IMR-90 (cell line): Measurements from ENCODE around the gene MFSD2A. TPM values are rescaled to one million over a fixed set of nuclear protein-coding genes. Genes with fewer than 3 reads are reported as not detected.

Source experiments
- ATAC-seq: fragments of 200-7000 bp; cut with Tn5 transposase; 2 replicates; pipeline ENCODE4 v1.9.1; 2020; ENCODE audit warnings: low read depth, mild to moderate bottlenecking, moderate library complexity
- BruUV-seq: library from RNA; stranded (reverse); fragments of 400-500 nt; replicated peaks from 2 replicates; lab custom pipeline; 2021; lab: Mats Ljungman, UMichigan
- CTCF ChIA-PET: fragments of 300-600 bp; formaldehyde crosslinking; extraction: SDS; loops from one replicate; lab custom pipeline; 2021; ENCODE audit warnings: antibody characterized with exemption; lab: Yijun Ruan, JAX
- POLR2A ChIA-PET: fragments of 300-600 bp; sonication (Branson Sonifier 250); formaldehyde crosslinking; loops from one replicate; lab custom pipeline; 2022; ENCODE audit warnings: antibody characterized with exemption; ENCODE audit not compliant: unreplicated experiment; lab: Charles Lee
- DNase-seq: peaks from one replicate; pipeline ENCODE4 v3.0.0; 2013
- H2AFZ ChIP-seq: replicated peaks from 2 replicates; pipeline ENCODE3; 2013; ENCODE audit warnings: low read length, mild to moderate bottlenecking; ENCODE audit not compliant: poor library complexity
- H2AK5ac ChIP-seq: 2 replicates; pipeline ENCODE4 v1.6.1; 2013; ENCODE audit warnings: low read depth, low read length, inconsistent platforms
- H2AK9ac ChIP-seq: replicated peaks from 2 replicates; pipeline ENCODE3; 2013; ENCODE audit warnings: mild to moderate bottlenecking, low read depth, low read length, moderate library complexity; ENCODE audit not compliant: poor library complexity
- H2BK120ac ChIP-seq: 2 replicates; pipeline ENCODE4 v1.6.1; 2013; ENCODE audit warnings: low read depth, low read length, inconsistent platforms
- H2BK15ac ChIP-seq: 3 replicates; pipeline ENCODE4 v1.6.1; 2013; ENCODE audit warnings: low read depth, low read length, inconsistent platforms
- H2BK20ac ChIP-seq: 2 replicates; pipeline ENCODE4 v1.6.1; 2013; ENCODE audit warnings: low read depth, mild to moderate bottlenecking, inconsistent platforms, low read length, moderate library complexity
- H2BK5ac ChIP-seq: 2 replicates; pipeline ENCODE4 v1.6.1; 2013; ENCODE audit warnings: mild to moderate bottlenecking, low read depth, low read length, inconsistent platforms; ENCODE audit not compliant: poor library complexity, severe bottlenecking
- H3K14ac ChIP-seq: replicated peaks from 2 replicates; pipeline ENCODE4 v1.6.1; 2013; ENCODE audit warnings: low read depth, low read length, inconsistent platforms
- H3K18ac ChIP-seq: 2 replicates; pipeline ENCODE4 v1.6.1; 2013; ENCODE audit warnings: low read depth, low read length, control low read depth
- H3K23ac ChIP-seq: 2 replicates; pipeline ENCODE4 v1.6.1; 2013; ENCODE audit warnings: low read depth, low read length, inconsistent platforms
- H3K27ac ChIP-seq: 2 replicates; pipeline ENCODE4 v1.5.1; 2013; ENCODE audit warnings: mild to moderate bottlenecking, control low read depth, low read length; ENCODE audit not compliant: insufficient read depth
- H3K27me3 ChIP-seq: 2 replicates; pipeline ENCODE4 v1.6.1; 2013; ENCODE audit warnings: low read length; ENCODE audit not compliant: control insufficient read depth, insufficient read depth
- H3K36me3 ChIP-seq: 2 replicates; pipeline ENCODE4 v1.6.1; 2013; ENCODE audit warnings: low read length, mixed read lengths; ENCODE audit not compliant: control insufficient read depth, insufficient read depth
- H3K4ac ChIP-seq: 2 replicates; pipeline ENCODE4 v1.6.1; 2013; ENCODE audit warnings: low read depth, low read length, inconsistent platforms
- H3K4me1 ChIP-seq: 2 replicates; pipeline ENCODE4 v1.6.1; 2013; ENCODE audit warnings: low read length, mixed read lengths; ENCODE audit not compliant: control insufficient read depth, insufficient read depth
- H3K4me2 ChIP-seq: 2 replicates; pipeline ENCODE4 v1.6.1; 2013; ENCODE audit warnings: low read depth, mild to moderate bottlenecking, control low read depth, low read length, moderate library complexity
- H3K4me3 ChIP-seq: 2 replicates; pipeline ENCODE4 v1.5.1; 2013; ENCODE audit warnings: low read depth, mild to moderate bottlenecking, control low read depth, low read length, moderate library complexity; ENCODE audit not compliant: insufficient read depth
- H3K56ac ChIP-seq: 2 replicates; pipeline ENCODE4 v1.6.1; 2013; ENCODE audit warnings: low read length, inconsistent platforms; ENCODE audit not compliant: insufficient read depth; ENCODE audit errors: extremely low read depth
- H3K79me1 ChIP-seq, 2 experiments: 2 replicates each; pipeline ENCODE4 v1.6.1; 2013; ENCODE audit warnings: low read length in 2 of 2, inconsistent platforms in 1 of 2, low read depth in 1 of 2
- H3K9ac ChIP-seq: 2 replicates; pipeline ENCODE4 v1.6.1; 2013; ENCODE audit warnings: low read depth, low read length, control low read depth
- H3K9me1 ChIP-seq: 2 replicates; pipeline ENCODE4 v1.6.1; 2013; ENCODE audit warnings: low read length, inconsistent platforms; ENCODE audit not compliant: insufficient read depth
- H3K9me3 ChIP-seq: 2 replicates; pipeline ENCODE4 v1.6.1; 2013; ENCODE audit warnings: low read length; ENCODE audit not compliant: control insufficient read depth, insufficient read depth
- H4K20me1 ChIP-seq: 2 replicates; pipeline ENCODE4 v1.6.1; 2013; ENCODE audit warnings: low read length, inconsistent platforms; ENCODE audit not compliant: insufficient read depth
- H4K5ac ChIP-seq: 2 replicates; pipeline ENCODE4 v1.6.1; 2013; ENCODE audit warnings: mild to moderate bottlenecking, low read depth, low read length, control low read depth
- H4K8ac ChIP-seq, 2 experiments: 2 replicates each; pipeline ENCODE4 v1.6.1; 2013; ENCODE audit warnings: low read depth in 2 of 2, low read length in 2 of 2, control low read depth in 1 of 2, inconsistent platforms in 1 of 2
- H4K91ac ChIP-seq: 2 replicates; pipeline ENCODE4 v1.6.1; 2013; ENCODE audit warnings: low read depth, low read length, inconsistent platforms; ENCODE audit not compliant: insufficient read depth
- BHLHE40 ChIP-seq: fragments of 150-350 bp; IDR thresholded peaks from 2 replicates; pipeline ENCODE4 v1.6.1; 2016; ENCODE audit warnings: mild to moderate bottlenecking, low read depth, low read length
- CEBPB ChIP-seq: IDR thresholded peaks from 2 replicates; pipeline ENCODE4 v1.6.1; 2012; ENCODE audit warnings: low read depth, low read length, improper control_type of control experiment
- CHD1 ChIP-seq: IDR thresholded peaks from 2 replicates; pipeline ENCODE4 v1.6.1; 2012; ENCODE audit warnings: low read depth, low read length, improper control_type of control experiment
- ELK1 ChIP-seq: fragments of 150-350 bp; IDR thresholded peaks from 2 replicates; pipeline ENCODE4 v1.6.1; 2016; ENCODE audit warnings: low read depth, mild to moderate bottlenecking, low read length, moderate library complexity, borderline replicate concordance
- FOS ChIP-seq: fragments of 150-350 bp; IDR thresholded peaks from 2 replicates; pipeline ENCODE4 v1.6.1; 2016; ENCODE audit warnings: low read depth, low read length
- MAZ ChIP-seq: IDR thresholded peaks from 2 replicates; pipeline ENCODE4 v1.6.1; 2012; ENCODE audit warnings: low read depth, mild to moderate bottlenecking, low read length, improper control_type of control experiment, moderate library complexity, borderline replicate concordance
- NFE2L2 ChIP-seq: fragments of 150-350 bp; IDR thresholded peaks from 2 replicates; pipeline ENCODE4 v1.6.1; 2016; ENCODE audit warnings: low read depth, mild to moderate bottlenecking, low read length
- RCOR1 ChIP-seq: IDR thresholded peaks from 2 replicates; pipeline ENCODE4 v1.6.1; 2012; ENCODE audit warnings: mild to moderate bottlenecking, low read length, improper control_type of control experiment; ENCODE audit not compliant: insufficient replicate concordance
- WGBS, 2 experiments: methylation state at CpG; one replicate each; pipeline versions ENCODE4 v1.1.5 to v1.1.7; 2013; ENCODE audit warnings: missing lambda C conversion rate in 2 of 2; ENCODE audit not compliant: insufficient read length in 1 of 2; ENCODE audit errors: extremely low coverage in 2 of 2; 5-methylcytosine and 5-hydroxymethylcytosine counted together
- dilution Hi-C: fragments of 300-500 bp; cut with HindIII; formaldehyde crosslinking; loops from one replicate; pipeline ENCODE4 v1.14.3; 2018; ENCODE audit warnings: low sequenced_read_pairs; ENCODE audit not compliant: unreplicated experiment
- in situ Hi-C: fragments of 300-500 bp; cut with MboI; formaldehyde crosslinking; loops from 3 replicates; pipeline ENCODE4 v1.14.3; 2019; ENCODE audit warnings: low sequenced_read_pairs, inconsistent platforms, mixed read lengths
- intact Hi-C: fragments of 100-400 bp; cut with micrococcal nuclease; formaldehyde crosslinking; loops from 2 replicates; pipeline ENCODE4 v1.10.0; 2022
- polyA plus RNA-seq, 3 experiments: library from polyadenylated mRNA; depleted of rRNA; stranded (reverse); fragments of >200 nt; gene quantifications; 2 replicates each; pipeline ENCODE4 v1.2.3, GENCODE V29; 2012; ENCODE audit warnings: low replicate concordance in 1 of 3
- total RNA-seq: library from RNA; depleted of rRNA; stranded (reverse); fragments of >200 nt; gene quantifications from 2 replicates; pipeline ENCODE4 v1.2.3, GENCODE V29; 2012
- TF ChIP-seq, protein P1 (sequence below): fragments of 150-350 bp; IDR thresholded peaks from 2 replicates; pipeline ENCODE4 v1.6.1; 2017; ENCODE audit warnings: mild to moderate bottlenecking, antibody characterized with exemption, low read length, low read depth

Gene MFSD2A
- total and polyA plus RNA-seq, 2 of the 4 experiments (the other 2 are of a cell fraction), result 5.7 to 7.3 TPM

DNA sequence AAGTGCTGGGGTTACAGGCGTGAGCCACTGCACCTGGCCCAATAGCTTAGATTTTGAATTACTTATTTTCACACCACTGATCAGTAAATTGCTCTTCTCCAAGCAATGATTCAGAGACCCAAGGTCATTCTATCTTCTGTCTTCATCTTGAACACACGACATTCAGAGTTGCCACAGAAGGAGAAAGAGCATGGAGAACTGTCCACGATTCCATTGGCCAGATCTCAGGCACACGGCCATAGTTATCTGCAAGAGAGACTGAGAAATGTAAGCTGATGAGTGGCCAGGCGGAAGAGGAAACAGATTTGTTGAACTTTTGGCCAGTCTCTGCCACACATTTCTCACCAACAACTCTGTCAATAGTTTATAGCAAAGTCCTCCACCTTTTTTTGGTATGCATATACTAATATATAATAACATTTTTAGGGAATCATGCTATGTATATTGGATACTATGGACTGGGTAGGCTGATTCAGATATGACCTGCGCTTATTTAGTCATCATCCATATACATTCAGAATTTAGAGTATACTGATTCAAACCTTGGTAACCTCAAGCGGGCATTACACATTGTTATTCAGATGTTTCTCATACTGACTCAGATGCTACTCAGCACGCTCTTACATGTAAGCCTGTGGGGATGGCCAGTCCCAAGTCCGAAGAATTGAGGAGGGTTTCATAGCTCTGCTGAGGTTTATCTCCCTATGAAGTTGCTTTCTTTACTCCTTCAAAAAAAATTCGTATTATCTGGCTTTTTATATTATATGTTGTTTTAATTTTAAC, 60.1 kb downstream of the MFSD2A start:
- no CpG with 5 or more reads among the region's 10 CpGs for WGBS, 2 experiments
- peak overlapping the region; percentile 88 for H3K4ac ChIP-seq
- H3K23ac ChIP-seq, result peak overlapping the region; percentile 41; the same call in 1 of the 2 replicates
- H3K36me3 ChIP-seq, result no peaks in the 10 kb centered on the region
- peak overlapping the region; percentile 8; the same call in 1 of the 2 replicates for H3K4me2 ChIP-seq
- no peaks in the 10 kb centered on the region for H3K79me1 ChIP-seq
- 0 out of 2 replicates have a peak overlapping the region, but pooled peaks have one; percentile 69 for H3K14ac ChIP-seq
- ChIA-PET CTCF (interaction anchor here (1.0 to 1.9 kb wide), 3 partner anchors 9 to 37 kb away, joined by 3 to 9 read pairs (median 4); no protein-coding TSS in a partner anchor), POLR2A (interaction anchor here (1.2 kb wide), 1 partner anchor 25 kb away, joined by 4 read pairs; the partner anchor contains the start of gene CAP1)
- BruUV-seq, result no TSS peak
- peak overlapping the region; percentile 50 for H2AK5ac ChIP-seq
- no peaks in the 10 kb centered on the region; the same call in 1 of the 2 replicates for H3K4me1 ChIP-seq
- peak; percentile 97 for DNase-seq
- peak overlapping the region; percentile 92 for H2BK5ac ChIP-seq
- H3K27me3 ChIP-seq, result no peaks in the 10 kb centered on the region
- H4K5ac ChIP-seq, result no peak overlapping the region; the same call in 1 of the 2 replicates
- dilution Hi-C loops, result no loop called here
- H3K18ac ChIP-seq, result peak overlapping the region; percentile 2; the same call in 1 of the 2 replicates
- H3K9ac ChIP-seq, result no peak overlapping the region
- peak overlapping the region; percentile 73 for H2BK20ac ChIP-seq
- no peak overlapping the region for H3K4me3 ChIP-seq
- 0 out of 2 replicates have a peak, but pooled peaks cover 2% of the 10 kb centered on the region for H3K9me1 ChIP-seq
- H4K8ac ChIP-seq, result peak overlapping the region; percentile 26 to 75; a peak in 3 of 4 replicates
- in situ Hi-C loops, result no loop called here
- H4K91ac ChIP-seq, result peak overlapping the region; percentile 79
- H2BK120ac ChIP-seq, result peak overlapping the region; percentile 94
- ATAC-seq, result peak; percentile 97
- TF ChIP-seq NFE2L2 (no peak), FOS (peak; percentile 86), BHLHE40 (peak; percentile 81), MAZ (no peak), ELK1 (no peak), RCOR1 (no peak), CEBPB (peak; percentile 69), CHD1 (no peak)
- TF ChIP-seq, protein P1, sequence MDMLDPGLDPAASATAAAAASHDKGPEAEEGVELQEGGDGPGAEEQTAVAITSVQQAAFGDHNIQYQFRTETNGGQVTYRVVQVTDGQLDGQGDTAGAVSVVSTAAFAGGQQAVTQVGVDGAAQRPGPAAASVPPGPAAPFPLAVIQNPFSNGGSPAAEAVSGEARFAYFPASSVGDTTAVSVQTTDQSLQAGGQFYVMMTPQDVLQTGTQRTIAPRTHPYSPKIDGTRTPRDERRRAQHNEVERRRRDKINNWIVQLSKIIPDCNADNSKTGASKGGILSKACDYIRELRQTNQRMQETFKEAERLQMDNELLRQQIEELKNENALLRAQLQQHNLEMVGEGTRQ, result no peak
- peak overlapping the region; percentile 83 for H3K56ac ChIP-seq
- no peaks in the 10 kb centered on the region for H3K9me3 ChIP-seq
- H4K20me1 ChIP-seq, result no peaks in the 10 kb centered on the region
- H2AK9ac ChIP-seq, result peak overlapping the region; percentile 76
- intact Hi-C loops, result no loop called here
- peak overlapping the region; percentile 20 for H3K27ac ChIP-seq
- H2AFZ ChIP-seq, result peak overlapping the region; percentile 90
- peak overlapping the region; percentile 96 for H2BK15ac ChIP-seq
